HG03159 (cell line): ENCODE results near the gene MYO1D.
"Not testable (repeated sequence)": the region's sequence is repeated elsewhere in the genome, so short reads cannot be mapped to it uniquely, and the experiment has no call there.

Source experiments
- ATAC-seq: cut with Tn5 transposase; IDR thresholded peaks from one replicate; pipeline ENCODE4 v1.9.1; 2021; ENCODE audit warnings: mild to moderate bottlenecking, moderate library complexity; ENCODE audit not compliant: unreplicated experiment

The MYO1D gene

GRCh38 chr17:32821987-32822934, 54.7 kb downstream of the MYO1D start:
- ATAC-seq, result not testable (repeated sequence)

DNA sequence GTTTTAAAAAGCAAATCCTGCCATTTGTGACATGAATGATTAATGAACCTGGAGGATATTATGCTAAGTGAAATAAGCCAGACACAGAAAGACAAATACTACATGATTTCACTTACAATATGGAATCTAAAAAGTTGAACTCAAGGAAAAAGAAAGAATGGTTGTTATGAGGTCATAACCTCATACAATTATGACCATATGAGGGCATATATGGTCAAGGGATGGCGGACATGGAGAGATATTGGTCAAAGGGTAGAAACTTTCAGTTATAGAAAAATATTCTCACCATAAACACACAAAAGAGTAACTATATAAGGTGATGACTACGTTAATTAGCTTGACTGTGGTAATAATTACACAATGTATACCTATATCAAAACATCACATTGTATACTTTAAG, 56.5 kb downstream of the MYO1D start:
- ATAC-seq, result no peak

- no peak for ATAC-seq
These were observed 57.1 kb downstream of the MYO1D start for GRCh38 chr17:32819787-32820186.

- ATAC-seq, result no peak
These were observed 57.9 kb downstream of the MYO1D start for GRCh38 chr17:32819035-32819434.

GRCh38 chr17:32815460-32815859, 61.5 kb downstream of the MYO1D start:
- no peak for ATAC-seq

- no peak for ATAC-seq
These were observed 62.1 kb downstream of the MYO1D start for GRCh38 chr17:32814836-32815235.

GRCh38 chr17:32813021-32813420, 63.9 kb downstream of the MYO1D start:
- no peak for ATAC-seq

- no peak for ATAC-seq
These were observed 66.2 kb downstream of the MYO1D start for GRCh38 chr17:32810690-32811089.

GRCh38 chr17:32807577-32807976, 69.3 kb downstream of the MYO1D start:
- ATAC-seq, result no peak

- ATAC-seq, result no peak
These were observed 70.3 kb downstream of the MYO1D start for GRCh38 chr17:32806646-32807045.

DNA sequence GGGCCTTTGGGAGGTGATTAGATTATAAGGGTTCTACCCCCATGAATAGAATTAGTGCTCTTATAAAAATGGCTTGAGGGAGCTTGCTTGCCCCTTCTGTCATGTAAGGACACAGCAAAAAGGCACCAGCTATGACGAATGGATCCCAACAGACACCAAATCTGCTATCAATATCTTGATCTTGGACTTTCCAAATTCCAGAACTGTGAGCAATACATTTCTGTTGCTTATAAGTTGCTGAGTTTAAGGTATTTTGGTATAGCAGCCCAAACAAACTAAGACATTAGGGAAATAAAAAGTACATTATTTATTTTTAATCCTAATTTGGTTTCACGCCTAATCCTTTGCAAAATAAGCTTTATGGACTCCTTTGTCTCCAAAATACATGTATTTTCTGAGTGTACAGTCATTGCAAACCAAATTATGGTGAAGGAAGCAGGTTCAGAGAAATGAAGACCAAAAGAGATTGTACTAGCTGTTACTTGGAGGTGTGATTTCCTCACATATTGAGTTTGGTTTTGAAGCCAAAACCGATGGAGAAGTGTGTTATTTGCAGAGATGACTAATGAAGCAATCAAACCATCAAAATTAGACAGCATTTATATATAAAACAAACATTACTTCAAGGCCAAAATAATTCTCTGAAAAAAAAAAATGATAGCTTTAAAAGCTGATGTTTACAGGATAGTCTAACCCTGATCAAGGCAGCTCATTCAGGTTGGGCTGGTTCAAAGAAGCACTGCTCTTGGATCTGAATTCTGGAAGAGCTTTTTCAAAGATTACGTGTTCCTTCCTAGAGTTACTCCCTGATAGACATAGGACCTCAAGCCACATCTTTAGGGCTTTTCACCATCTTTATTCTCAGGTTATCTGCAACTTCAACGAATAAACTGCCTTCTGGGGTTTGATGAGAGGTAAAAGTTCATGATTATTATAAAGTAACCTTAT, 71.6 kb downstream of the MYO1D start:
- no peak for ATAC-seq

- ATAC-seq, result no peak
These were observed 73.4 kb downstream of the MYO1D start for GRCh38 chr17:32803544-32803943.

- ATAC-seq, result no peak
These were observed 74.6 kb downstream of the MYO1D start for GRCh38 chr17:32802306-32802705.

DNA sequence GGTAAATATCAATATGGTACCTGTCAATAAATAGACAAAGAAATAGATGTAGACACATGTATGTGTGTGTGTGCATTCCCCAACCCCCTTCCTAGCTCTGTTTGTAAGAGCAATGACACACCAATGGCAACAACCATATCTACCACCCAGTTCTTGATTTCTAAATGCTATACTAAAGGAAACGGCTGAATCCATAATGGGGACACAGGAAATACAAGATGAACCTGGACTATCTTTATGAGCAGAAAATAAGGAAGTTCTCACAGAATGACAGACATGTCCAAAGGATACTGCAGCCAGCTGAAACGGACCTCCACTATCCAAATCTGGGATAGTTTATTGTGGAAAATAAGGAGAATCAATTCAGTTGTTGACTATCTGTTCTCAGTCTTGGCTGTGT, 75.3 kb downstream of the MYO1D start:
- ATAC-seq, result no peak

DNA sequence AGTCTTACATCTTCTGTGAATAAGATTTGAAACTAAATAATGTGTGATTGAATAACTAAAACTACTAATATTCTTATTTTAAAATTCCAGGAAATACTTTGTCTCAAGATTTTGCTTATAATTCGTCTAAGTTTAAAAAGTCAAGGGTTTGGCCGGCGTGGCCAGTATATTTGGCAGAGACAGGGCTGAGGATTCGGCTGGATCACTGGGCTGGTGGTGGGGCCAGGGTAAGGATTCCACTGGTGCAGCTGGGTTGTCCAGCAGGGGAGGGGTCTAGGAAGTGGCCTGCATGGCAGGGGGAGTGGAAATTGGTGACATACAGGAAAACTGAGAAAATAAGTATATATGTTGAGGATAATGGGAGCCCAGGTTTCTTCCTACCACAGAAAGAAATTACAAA, 75.7 kb downstream of the MYO1D start:
- ATAC-seq, result no peak

DNA sequence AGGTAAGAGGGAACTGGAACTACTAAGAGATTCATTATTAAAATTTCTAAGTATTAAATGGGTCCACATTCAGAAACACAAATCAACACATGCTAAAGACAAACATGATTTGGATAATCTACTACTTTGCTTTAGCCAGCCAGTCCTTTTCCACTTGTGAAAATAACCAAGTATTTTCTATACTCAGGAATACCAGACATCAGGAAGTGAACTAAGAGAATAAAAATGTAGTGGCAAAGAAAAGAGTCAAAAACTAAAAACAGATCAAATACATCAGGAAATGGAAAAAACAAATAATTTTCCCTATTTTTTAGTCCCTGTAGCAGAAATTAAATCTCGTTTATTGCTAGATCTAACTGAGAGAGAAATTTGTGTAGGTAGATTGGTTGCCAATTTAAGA, 78.0 kb downstream of the MYO1D start:
- no peak for ATAC-seq

DNA sequence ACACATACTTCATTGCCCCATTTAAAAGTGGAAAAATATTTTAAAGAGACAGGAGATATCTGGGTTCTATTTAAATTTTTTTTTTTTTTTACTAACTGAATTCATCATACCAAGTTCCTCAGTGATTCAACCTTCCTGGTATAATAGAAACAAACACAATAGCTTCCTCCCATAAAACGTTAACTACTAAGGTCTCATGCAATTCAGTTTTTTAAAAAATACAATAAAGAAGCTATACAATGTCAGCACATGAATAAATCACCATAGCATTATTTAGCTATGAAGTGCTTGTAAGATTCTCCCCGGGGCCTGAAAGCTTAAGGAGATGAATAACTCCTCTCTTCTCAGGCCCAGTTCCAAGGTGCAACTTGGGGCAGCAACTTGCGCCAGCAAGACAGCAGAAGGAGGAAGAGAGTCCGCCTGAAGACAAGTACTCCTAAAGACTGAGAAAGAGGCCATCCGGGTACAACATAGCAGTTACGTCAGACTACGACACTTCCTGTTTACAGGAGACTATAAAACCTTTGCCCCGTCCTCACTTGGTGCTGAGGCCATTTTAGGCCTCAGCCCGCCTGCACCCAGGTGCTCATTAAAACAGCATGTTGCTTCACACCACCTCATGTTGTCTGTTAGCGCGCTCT, 81.5 kb downstream of the MYO1D start:
- no peak for ATAC-seq

DNA sequence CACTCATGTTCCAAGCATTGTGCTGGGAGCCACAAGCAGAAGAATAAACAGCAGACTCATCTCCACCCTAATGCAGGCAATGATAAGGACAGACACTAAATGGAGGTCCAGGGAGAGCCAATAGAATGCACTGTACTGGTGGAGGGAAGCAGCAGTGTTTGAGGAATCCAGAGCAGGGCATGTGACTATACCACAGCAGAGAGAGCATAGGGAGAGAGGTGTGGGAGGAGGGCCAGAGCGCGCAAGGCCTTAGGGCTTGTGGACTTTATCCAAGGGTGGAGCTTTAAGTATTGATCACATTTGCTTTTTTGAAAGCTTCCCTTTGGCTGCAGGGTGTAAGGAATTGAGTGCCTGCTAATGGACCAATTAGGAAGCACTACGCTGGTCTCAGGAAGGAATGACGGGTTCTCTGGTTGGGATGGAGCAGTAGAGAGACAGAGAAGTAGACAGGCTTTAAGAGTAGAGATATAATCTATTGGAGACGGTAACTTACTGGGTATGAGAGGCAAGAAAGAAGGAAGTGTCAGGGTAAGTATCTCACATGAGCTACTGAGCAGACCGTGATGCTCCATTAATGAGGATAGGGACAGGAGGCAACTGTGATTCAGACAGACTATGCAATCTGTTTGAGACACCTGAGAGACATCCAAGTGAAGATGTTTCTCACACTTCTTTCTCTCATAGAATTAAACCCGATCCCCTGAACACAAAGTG, 82.2 kb downstream of the MYO1D start:
- no peak for ATAC-seq

DNA sequence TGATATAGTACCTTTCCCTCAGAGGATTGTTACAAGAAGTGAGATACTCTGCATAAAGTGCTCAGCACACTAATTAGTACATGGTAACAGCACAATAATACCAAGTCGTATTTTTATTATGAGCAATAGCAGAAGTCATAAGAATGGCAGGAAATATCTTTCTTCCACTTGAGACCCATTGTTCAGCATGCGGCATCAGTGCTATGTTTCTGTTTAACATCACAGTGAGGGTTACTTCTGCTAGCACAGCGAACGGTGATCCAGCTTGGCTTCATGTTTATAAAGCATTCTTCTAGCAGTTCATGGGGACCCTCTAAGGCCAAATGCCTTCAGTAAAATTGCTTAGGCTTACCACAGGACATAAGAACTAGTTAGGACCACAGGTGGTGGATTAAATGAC, 83.1 kb downstream of the MYO1D start:
- no peak for ATAC-seq

DNA sequence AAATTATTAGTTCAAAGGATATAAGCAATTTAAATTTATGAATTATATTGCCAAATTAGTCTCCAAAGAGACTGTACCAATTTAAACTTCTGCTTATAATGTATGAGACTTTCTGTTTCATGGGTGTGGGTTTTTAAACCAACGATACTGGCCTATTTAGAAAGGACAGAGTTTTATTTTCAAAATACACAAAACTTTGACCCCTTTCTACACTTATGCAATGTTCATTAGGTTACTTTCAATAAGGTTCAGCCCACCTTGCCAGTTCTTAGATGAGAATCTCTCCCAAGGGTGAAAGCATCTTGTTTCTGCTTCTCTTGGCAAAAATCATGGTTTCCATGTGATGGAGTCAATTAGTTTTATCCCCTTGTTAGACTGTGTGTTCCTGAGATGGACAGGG, 84.7 kb downstream of the MYO1D start:
- no peak for ATAC-seq

DNA sequence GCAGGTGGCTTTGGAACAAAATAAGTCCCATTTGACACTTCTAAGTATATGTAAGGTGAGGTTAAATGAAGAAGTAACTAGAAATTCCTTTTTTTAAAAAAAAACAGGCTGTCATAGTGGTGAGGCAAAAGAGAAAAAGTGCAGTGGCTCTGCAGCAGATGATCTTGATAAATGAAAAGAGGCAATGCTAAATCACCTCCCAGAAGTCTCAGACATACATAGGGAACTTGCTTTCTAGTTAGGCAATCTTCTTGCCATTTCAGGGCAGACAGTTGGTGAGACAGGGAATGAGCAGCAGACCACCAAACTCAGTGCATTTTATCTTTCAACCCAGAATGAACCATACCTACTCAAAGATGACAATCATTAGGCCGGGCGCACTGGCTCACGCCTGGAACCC, 90.8 kb downstream of the MYO1D start:
- no peak for ATAC-seq
